ENCODE data around the gene PGPEP1.

The PGPEP1 gene

GRCh38 chr19:18340190-18340989 is at the start of gene PGPEP1:
PGPEP1 (plus strand) TSS chr19:18340598; CDS start chr19:18340682, 84 bp downstream.
- Histone ChIP-seq H3K36me3 (peaks cover 0 to 35% (median 0%) of the 10 kb centered on the region in 11 experiments; a peak in 7 of 22 replicates), H4K20me1 (peaks cover 0 to 41% (median 0%) of the 10 kb centered on the region in 11 experiments; a peak in 4 of 22 replicates), H3K4me3 (peak within 1 kb of the TSS; percentile 66 to 93 (median 78)), H3K4me2 (peak within 1 kb of the TSS; percentile 84 to 100 (median 96)), H3K27ac (peak within 1 kb of the TSS; percentile 32 to 79 (median 59); a peak in 20 of 22 replicates), H3K9ac (peak within 1 kb of the TSS; percentile 68 to 90 (median 79)), H3K27me3 (no peaks in the 10 kb centered on the region), H3K4me1 (peaks cover 26 to 91% (median 42%) of the 10 kb centered on the region in 10 experiments), H3K9me3 (replicated peaks in 1 of 11) (no peaks in the 10 kb centered on the region)
- no peak for TF ChIP-seq Cebpa-rat (IDR thresholded peaks at IDR 0.05)

- H3K27me3 ChIP-seq = no peaks in the 10 kb centered on the region
- peak overlapping the region; percentile 88 to 99 (median 94) for H3K4me2 ChIP-seq
- peak overlapping the region; percentile 93 to 99 (median 98) for H3K27ac ChIP-seq
- no peak for TF ChIP-seq Cebpa-rat (IDR thresholded peaks at IDR 0.05)
- peak overlapping the region; percentile 81 to 98 (median 92) for H3K9ac ChIP-seq
- peak overlapping the region; percentile 59 to 82 (median 68); a peak in 17 of 20 replicates for H3K4me3 ChIP-seq
- no peaks in the 10 kb centered on the region for H3K9me3 ChIP-seq (replicated peaks in 1 of 11)
- peaks cover 52 to 80% (median 68%) of the 10 kb centered on the region in 10 experiments for H3K4me1 ChIP-seq
- H4K20me1 ChIP-seq = no peaks in the 10 kb centered on the region
- H3K36me3 ChIP-seq = no peaks in the 10 kb centered on the region
Observed at GRCh38 chr19:18291019-18291524, 49.3 kb upstream of the PGPEP1 start.

GRCh38 chr19:18291590-18292461 is 48.6 kb upstream of the PGPEP1 start:
- Histone ChIP-seq H3K9me3 (replicated peaks in 1 of 11) (no peaks in the 10 kb centered on the region), H3K9ac (peak overlapping the region; percentile 81 to 98 (median 92)), H3K36me3 (no peaks in the 10 kb centered on the region), H3K27me3 (no peaks in the 10 kb centered on the region), H3K27ac (peak overlapping the region; percentile 93 to 99 (median 98)), H3K4me1 (peaks cover 47 to 72% (median 60%) of the 10 kb centered on the region in 10 experiments), H3K4me3 (peak overlapping the region; percentile 59 to 82 (median 68)), H3K4me2 (peak overlapping the region; percentile 88 to 99 (median 94)), H4K20me1 (no peaks in the 10 kb centered on the region)
- TF ChIP-seq Cebpa-rat (IDR thresholded peaks at IDR 0.05) = no peak

- H3K27me3 ChIP-seq = no peaks in the 10 kb centered on the region
- peak overlapping the region; percentile 81 to 98 (median 92) for H3K9ac ChIP-seq
- H3K27ac ChIP-seq = peak overlapping the region; percentile 93 to 99 (median 98)
- TF ChIP-seq Cebpa-rat (IDR thresholded peaks at IDR 0.05) = 0 out of 22 replicates have a peak, but pooled peaks of 1 of the 11 experiments have one; percentile 38
- H3K4me1 ChIP-seq = peaks cover 47 to 70% (median 59%) of the 10 kb centered on the region in 10 experiments
- H3K4me2 ChIP-seq = peak overlapping the region; percentile 88 to 99 (median 94)
- H3K36me3 ChIP-seq = no peaks in the 10 kb centered on the region
- peak overlapping the region; percentile 59 to 82 (median 68) for H3K4me3 ChIP-seq
- no peaks in the 10 kb centered on the region for H4K20me1 ChIP-seq
- no peaks in the 10 kb centered on the region for H3K9me3 ChIP-seq (replicated peaks in 1 of 11)
Observed at GRCh38 chr19:18292462-18292809, 48.0 kb upstream of the PGPEP1 start.

- Histone ChIP-seq H3K4me3 (peak overlapping the region; percentile 59 to 82 (median 68)), H3K27me3 (no peaks in the 10 kb centered on the region), H3K27ac (peak overlapping the region; percentile 93 to 99 (median 98); a peak in 21 of 22 replicates), H3K4me1 (peaks cover 43 to 68% (median 59%) of the 10 kb centered on the region in 10 experiments), H3K4me2 (peak overlapping the region; percentile 88 to 99 (median 94)), H3K9ac (peak overlapping the region; percentile 81 to 98 (median 92)), H3K9me3 (replicated peaks in 1 of 11) (no peaks in the 10 kb centered on the region), H3K36me3 (no peaks in the 10 kb centered on the region), H4K20me1 (no peaks in the 10 kb centered on the region)
- TF ChIP-seq Cebpa-rat (IDR thresholded peaks at IDR 0.05) = no peak
Observed at GRCh38 chr19:18292810-18293641, 47.4 kb upstream of the PGPEP1 start.

GRCh38 chr19:18293642-18294466 is 46.5 kb upstream of the PGPEP1 start:
- Histone ChIP-seq H3K4me3 (peak overlapping the region in 6 of 10 experiments; percentile 60 to 82 (median 69); a peak in 7 of 20 replicates), H3K4me2 (peak overlapping the region; percentile 88 to 99 (median 94)), H3K4me1 (peaks cover 46 to 65% (median 58%) of the 10 kb centered on the region in 10 experiments)

GRCh38 chr19:18294467-18294864 is 45.9 kb upstream of the PGPEP1 start:
- no peak overlapping the region for H3K4me3 ChIP-seq
- no peaks in the 10 kb centered on the region for H3K27me3 ChIP-seq
- no peaks in the 10 kb centered on the region for H4K20me1 ChIP-seq
- H3K4me1 ChIP-seq = peaks cover 46 to 65% (median 58%) of the 10 kb centered on the region in 10 experiments
- no peaks in the 10 kb centered on the region for H3K36me3 ChIP-seq
- peak overlapping the region; percentile 88 to 99 (median 94); a peak in 21 of 22 replicates for H3K4me2 ChIP-seq
- no peak for TF ChIP-seq Cebpa-rat (IDR thresholded peaks at IDR 0.05)
- no peaks in the 10 kb centered on the region for H3K9me3 ChIP-seq (replicated peaks in 1 of 11)
- H3K9ac ChIP-seq = peak overlapping the region in 9 of 11 experiments; percentile 15 to 97 (median 91); a peak in 10 of 22 replicates
- H3K27ac ChIP-seq = peak overlapping the region in 7 of 11 experiments; percentile 7 to 99 (median 97); a peak in 7 of 22 replicates

More at GRCh38 chr19:18293642-18294466, 46.5 kb upstream of the PGPEP1 start:
- Histone ChIP-seq H3K27me3 (no peaks in the 10 kb centered on the region), H3K9me3 (replicated peaks in 1 of 11) (no peaks in the 10 kb centered on the region), H3K27ac (peak overlapping the region; percentile 93 to 99 (median 98); a peak in 20 of 22 replicates), H3K36me3 (no peaks in the 10 kb centered on the region), H3K9ac (peak overlapping the region; percentile 81 to 98 (median 92); a peak in 19 of 22 replicates), H4K20me1 (no peaks in the 10 kb centered on the region)
- no peak for TF ChIP-seq Cebpa-rat (IDR thresholded peaks at IDR 0.05)
